ENCODE data around the gene ROGDI.
A peak's percentile ranks its signal among the peaks of the same experiment; 100 is the strongest.
"Not testable (repeated sequence)": the region's sequence is repeated elsewhere in the genome, so short reads cannot be mapped to it uniquely, and the experiment has no call there.

Gene ROGDI

GRCh38 chr16:4788910-4789309 lies 13.5 kb downstream of the ROGDI start:
- no peak for DNase-seq

- no peak for DNase-seq
Measured at GRCh38 chr16:4788489-4788889, 13.9 kb downstream of the ROGDI start.

- no peak for DNase-seq
Measured at GRCh38 chr16:4787627-4788482, 14.6 kb downstream of the ROGDI start, which contains the start of gene SEPTIN12. SEPTIN12 (minus strand) TSS chr16:4788345; CDS start chr16:4787645, 700 bp downstream.

GRCh38 chr16:4787068-4787467 lies 15.4 kb downstream of the ROGDI start:
- no peak for DNase-seq

- no peak for DNase-seq
Measured at GRCh38 chr16:4785758-4786433, 16.5 kb downstream of the ROGDI start.

- not testable (repeated sequence) for DNase-seq
Measured at GRCh38 chr16:4784444-4784987, 17.9 kb downstream of the ROGDI start.

- no peak for DNase-seq
Measured at GRCh38 chr16:4783951-4784336, 18.5 kb downstream of the ROGDI start.

- DNase-seq = no peak
Measured at GRCh38 chr16:4783251-4783950, 19.0 kb downstream of the ROGDI start.

GRCh38 chr16:4780235-4780634 lies 22.2 kb downstream of the ROGDI start:
- no peak for DNase-seq

GRCh38 chr16:4778050-4778392 lies 24.4 kb downstream of the ROGDI start:
- DNase-seq = no peak

- no peak for DNase-seq
Measured at GRCh38 chr16:4777339-4778049, 24.9 kb downstream of the ROGDI start.

GRCh38 chr16:4776141-4776705 lies 26.2 kb downstream of the ROGDI start:
- no peak for DNase-seq

- DNase-seq = no peak
Measured at GRCh38 chr16:4775005-4775404, 27.4 kb downstream of the ROGDI start.

- DNase-seq = no peak
Measured at GRCh38 chr16:4772351-4772750, 30.1 kb downstream of the ROGDI start.

- no peak for DNase-seq
Measured at GRCh38 chr16:4771646-4772045, 30.8 kb downstream of the ROGDI start.

GRCh38 chr16:4769306-4769638 lies 33.2 kb downstream of the ROGDI start:
- DNase-seq = no peak

GRCh38 chr16:4768549-4769305 lies 33.7 kb downstream of the ROGDI start:
- peak; percentile 90 for DNase-seq

GRCh38 chr16:4767872-4768548 lies 34.4 kb downstream of the ROGDI start:
- DNase-seq = no peak

- peak; percentile 85 for DNase-seq
Measured at GRCh38 chr16:4766875-4767628, 35.4 kb downstream of the ROGDI start, which contains the start of gene ZNF500. ZNF500 (minus strand) TSS chr16:4767162; CDS start chr16:4765978, 1,184 bp downstream.
